Endothelial cell of umbilical vein (primary cell): ENCODE measurements around the gene CCNG2. TPM values are rescaled to one million over a fixed set of nuclear protein-coding genes. Genes with fewer than 3 reads are reported as not detected.

Experiments used
- BruUV-seq: library from RNA; stranded (reverse); fragments of 400-500 nt; replicated peaks from 2 replicates; lab custom pipeline; 2021; lab: Mats Ljungman, UMichigan
- CTCF ChIA-PET: fragments of 300-600, 350-600 bp; sonication (Branson Sonifier 250); formaldehyde crosslinking; loops from one replicate; lab custom pipeline; 2021; ENCODE audit warnings: antibody characterized with exemption, inconsistent platforms; lab: Charles Lee
- POLR2A ChIA-PET: fragments of 300-600, 350-600 bp; sonication (Branson Sonifier 250); formaldehyde crosslinking; loops from one replicate; lab custom pipeline; 2021; ENCODE audit warnings: antibody characterized with exemption, inconsistent platforms; lab: Charles Lee
- DNase-seq: peaks from one replicate; pipeline ENCODE4 v3.0.0-alpha.2; 2011; ENCODE audit warnings: low read depth, low spot score
- FAIRE-seq: peaks from 2 replicates; lab custom pipeline; 2011; peaks lifted over from hg19 to GRCh38; lab: Jason Lieb, UNC
- H2AFZ ChIP-seq: 2 replicates; pipeline ENCODE4 v1.6.0; 2012; ENCODE audit warnings: low read depth, low read length, control low read depth, inconsistent platforms
- H3K27ac ChIP-seq: 2 replicates; pipeline ENCODE4 v1.5.1; 2011; ENCODE audit warnings: low read depth, mild to moderate bottlenecking, control low read depth, low read length, moderate library complexity; ENCODE audit not compliant: insufficient read depth
- H3K27me3 ChIP-seq, 2 experiments: 2 replicates each; pipeline versions ENCODE4 v1.6.0 to v1.6.1; 2011; ENCODE audit warnings: low read length in 2 of 2, mixed read lengths in 1 of 2; ENCODE audit not compliant: control insufficient read depth in 2 of 2, insufficient read depth in 2 of 2
- H3K36me3 ChIP-seq, 2 experiments: 2 replicates in 1 of 2; 3 replicates in 1 of 2; pipeline ENCODE4 v1.5.1; 2011; ENCODE audit warnings: low read length in 2 of 2, mild to moderate bottlenecking in 1 of 2, moderate library complexity in 1 of 2; ENCODE audit not compliant: control insufficient read depth in 2 of 2, insufficient read depth in 2 of 2; ENCODE audit errors: extremely low read depth in 1 of 2
- H3K4me1 ChIP-seq: 3 replicates; pipeline ENCODE4 v1.5.1; 2011; ENCODE audit warnings: mild to moderate bottlenecking, low read length; ENCODE audit not compliant: control insufficient read depth, insufficient read depth; ENCODE audit errors: extremely low read depth
- H3K4me2 ChIP-seq: 2 replicates; pipeline ENCODE4 v1.6.1; 2011; ENCODE audit warnings: low read length, control low read depth, mixed read lengths; ENCODE audit not compliant: insufficient read depth
- H3K4me3 ChIP-seq, 3 experiments: fragments of 200-600 bp in 1 of 3; sonication (generic), shearing (Covaris generic) in 1 of 3; replicated peaks in 1 of 3; 2 replicates each; pipeline ENCODE4 v1.5.1; 2011 to 2016; ENCODE audit warnings: control low read depth in 3 of 3, low read length in 3 of 3, mild to moderate bottlenecking in 2 of 3, inconsistent platforms in 1 of 3, low read depth in 1 of 3, moderate library complexity in 1 of 3; ENCODE audit not compliant: insufficient read depth in 1 of 3
- H3K79me2 ChIP-seq: 2 replicates; pipeline ENCODE4 v1.6.0; 2012; ENCODE audit warnings: low read length, inconsistent platforms; ENCODE audit not compliant: control insufficient read depth, insufficient read depth
- H3K9ac ChIP-seq: replicated peaks from 2 replicates; pipeline ENCODE3; 2011; ENCODE audit warnings: low read length, control low read depth; ENCODE audit not compliant: insufficient read depth; ENCODE audit errors: extremely low read depth
- H3K9me1 ChIP-seq: replicated peaks from 3 replicates; pipeline ENCODE4 v1.6.0; 2011; ENCODE audit warnings: mild to moderate bottlenecking, low read length; ENCODE audit not compliant: control insufficient read depth, insufficient read depth; ENCODE audit errors: extremely low read depth
- H3K9me3 ChIP-seq: replicated peaks from 2 replicates; pipeline ENCODE4 v1.5.1; 2012; ENCODE audit warnings: low read length, inconsistent platforms; ENCODE audit not compliant: control insufficient read depth, insufficient read depth
- H4K20me1 ChIP-seq: replicated peaks from 2 replicates; pipeline ENCODE3; 2011; ENCODE audit warnings: mild to moderate bottlenecking, low read length; ENCODE audit not compliant: control insufficient read depth, insufficient read depth; ENCODE audit errors: extremely low read depth
- EZH2 ChIP-seq: IDR thresholded peaks from 2 replicates; pipeline ENCODE4 v1.6.1; 2012; ENCODE audit warnings: borderline replicate concordance, low read depth, mild to moderate bottlenecking, moderate library complexity, low read length, inconsistent platforms; ENCODE audit not compliant: severe bottlenecking
- FOS ChIP-seq: IDR thresholded peaks from 2 replicates; pipeline ENCODE4 v1.6.1; 2011; ENCODE audit warnings: mild to moderate bottlenecking, low read length, moderate library complexity, borderline replicate concordance; ENCODE audit not compliant: insufficient read depth
- GATA2 ChIP-seq: IDR thresholded peaks from 2 replicates; pipeline ENCODE4 v1.7.0; 2011; ENCODE audit warnings: low read depth, mild to moderate bottlenecking, moderate library complexity, mixed read lengths, low read length; ENCODE audit not compliant: insufficient read length, insufficient read depth
- JUN ChIP-seq: IDR thresholded peaks from 2 replicates; pipeline ENCODE4 v1.6.1; 2011; ENCODE audit warnings: borderline replicate concordance, low read depth; ENCODE audit not compliant: insufficient read length, insufficient read depth
- MYC ChIP-seq: IDR thresholded peaks from one replicate; pipeline ENCODE4 v1.6.1; 2011; ENCODE audit warnings: mild to moderate bottlenecking, low read depth, low read length
- POLR2A ChIP-seq: IDR thresholded peaks from 2 replicates; pipeline ENCODE4 v1.6.1; 2012; ENCODE audit warnings: low read depth, mild to moderate bottlenecking, control low read depth, low read length
- POLR2AphosphoS5 ChIP-seq: IDR thresholded peaks from 2 replicates; pipeline ENCODE4 v1.6.1; 2012; ENCODE audit warnings: low read depth, mild to moderate bottlenecking, control low read depth, low read length, moderate library complexity; ENCODE audit not compliant: insufficient read depth
- dilution Hi-C: fragments of 300-500 bp; cut with MboI; formaldehyde crosslinking; loops from one replicate; pipeline ENCODE4 v1.15.0; 2019; ENCODE audit warnings: low sequenced_read_pairs; ENCODE audit not compliant: extremely low pct_ligation_motif_present
- intact Hi-C: fragments of 100-400 bp; cut with micrococcal nuclease; formaldehyde crosslinking; loops from one replicate; pipeline ENCODE4 v1.10.0; 2022
- polyA plus RNA-seq, 4 experiments: library from polyadenylated mRNA; depleted of rRNA in 3 of 4; stranded (reverse) in 3 of 4; unstranded in 1 of 4; fragments of >200 nt; gene quantifications; 2 replicates each; pipeline versions ENCODE4 v1.2.1 to v1.2.3, GENCODE V29; 2011 to 2012; ENCODE audit warnings: missing spikeins in 1 of 4
- total RNA-seq: library from RNA; stranded (reverse); gene quantifications from 2 replicates; pipeline ENCODE4 v1.2.3, GENCODE V29; 2021
- TF ChIP-seq, protein P1 (sequence below), 2 donors: IDR thresholded peaks; 1 replicate in 1 of 2; 2 replicates in 1 of 2; pipeline ENCODE4 v1.5.1; 2011; ENCODE audit warnings: low read length in 2 of 2, mild to moderate bottlenecking in 2 of 2, moderate library complexity in 2 of 2, control low read depth in 1 of 2, inconsistent platforms in 1 of 2, low read depth in 1 of 2; ENCODE audit not compliant: insufficient read depth in 1 of 2; ENCODE audit errors: extremely low read depth in 1 of 2
- TF ChIP-seq, protein P2 (sequence below): IDR thresholded peaks from 2 replicates; pipeline ENCODE4 v1.6.1; 2011; ENCODE audit not compliant: insufficient read depth, insufficient read length

The CCNG2 gene
- total and polyA plus RNA-seq, 2 donors (not counting 3 experiments of a cell fraction or from before 2014, with no cell fraction given), result 7.9 to 28.3 TPM

DNA sequence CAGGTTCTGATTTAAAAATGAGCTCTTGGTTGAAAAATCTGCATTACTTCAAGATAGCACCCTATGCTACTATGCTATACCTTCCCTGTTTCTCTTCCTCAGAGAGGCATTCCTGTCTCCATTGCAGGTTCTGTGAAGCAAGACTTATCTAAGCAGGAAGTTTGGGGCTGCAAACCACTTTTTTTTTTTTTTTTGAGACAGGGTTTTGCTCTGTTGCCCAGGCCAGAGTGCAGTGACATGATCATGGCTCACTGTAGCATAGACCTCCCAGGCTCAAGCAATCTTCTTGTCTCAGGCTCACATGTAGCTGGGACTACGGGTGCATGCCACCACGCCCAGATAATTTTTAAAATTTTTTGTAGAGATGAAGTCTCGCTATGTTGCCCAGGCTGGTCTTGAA lies 4.0 kb upstream of the CCNG2 start:
- FAIRE-seq, result no peak
- Histone ChIP-seq H3K9ac (no peak overlapping the region), H2AFZ (no peak overlapping the region), H3K79me2 (no peaks in the 10 kb centered on the region), H3K4me2 (no peak overlapping the region), H3K9me3 (no peaks in the 10 kb centered on the region), H4K20me1 (no peaks in the 10 kb centered on the region), H3K27ac (no peak overlapping the region), H3K36me3 (no peaks in the 10 kb centered on the region), H3K9me1 (no peaks in the 10 kb centered on the region), H3K27me3 (peaks cover 22 to 23% of the 10 kb centered on the region in 2 experiments), H3K4me1 (peaks cover 5% of the 10 kb centered on the region), H3K4me3 (no peak overlapping the region)
- dilution Hi-C loops (no loop called here), intact Hi-C loops (no loop called here)
- DNase-seq, result no peak
- TF ChIP-seq POLR2AphosphoS5 (no peak), GATA2 (no peak), EZH2 (no peak), MYC (no peak), FOS (no peak), POLR2A (no peak), JUN (no peak)
- TF ChIP-seq, protein P1, sequence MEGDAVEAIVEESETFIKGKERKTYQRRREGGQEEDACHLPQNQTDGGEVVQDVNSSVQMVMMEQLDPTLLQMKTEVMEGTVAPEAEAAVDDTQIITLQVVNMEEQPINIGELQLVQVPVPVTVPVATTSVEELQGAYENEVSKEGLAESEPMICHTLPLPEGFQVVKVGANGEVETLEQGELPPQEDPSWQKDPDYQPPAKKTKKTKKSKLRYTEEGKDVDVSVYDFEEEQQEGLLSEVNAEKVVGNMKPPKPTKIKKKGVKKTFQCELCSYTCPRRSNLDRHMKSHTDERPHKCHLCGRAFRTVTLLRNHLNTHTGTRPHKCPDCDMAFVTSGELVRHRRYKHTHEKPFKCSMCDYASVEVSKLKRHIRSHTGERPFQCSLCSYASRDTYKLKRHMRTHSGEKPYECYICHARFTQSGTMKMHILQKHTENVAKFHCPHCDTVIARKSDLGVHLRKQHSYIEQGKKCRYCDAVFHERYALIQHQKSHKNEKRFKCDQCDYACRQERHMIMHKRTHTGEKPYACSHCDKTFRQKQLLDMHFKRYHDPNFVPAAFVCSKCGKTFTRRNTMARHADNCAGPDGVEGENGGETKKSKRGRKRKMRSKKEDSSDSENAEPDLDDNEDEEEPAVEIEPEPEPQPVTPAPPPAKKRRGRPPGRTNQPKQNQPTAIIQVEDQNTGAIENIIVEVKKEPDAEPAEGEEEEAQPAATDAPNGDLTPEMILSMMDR (IDR thresholded peaks at IDR 0.05; ENCODE audit: extremely low read depth in 1 of 2, insufficient read depth in 1 of 2, low read depth in 1 of 2, low read length in 2 of 2), result no peak
- TF ChIP-seq, protein P2, sequence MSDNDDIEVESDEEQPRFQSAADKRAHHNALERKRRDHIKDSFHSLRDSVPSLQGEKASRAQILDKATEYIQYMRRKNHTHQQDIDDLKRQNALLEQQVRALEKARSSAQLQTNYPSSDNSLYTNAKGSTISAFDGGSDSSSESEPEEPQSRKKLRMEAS, result no peak
- CTCF ChIA-PET, result interaction anchor here (7.0 kb wide), 1 partner anchor 59 kb away, joined by 63 read pairs; no protein-coding TSS in a partner anchor
- POLR2A ChIA-PET, result no interaction called here
- no TSS peak for BruUV-seq
